22Rv1 (cell line): Measurements from ENCODE around the gene SLC35E1.

ENCODE experiments used
- H3K27ac ChIP-seq: fragments of 450-650 bp; 2 replicates; pipeline ENCODE4 v1.5.1; 2017
- ZFX ChIP-seq: fragments of 450-650 bp; IDR thresholded peaks from 2 replicates; pipeline ENCODE4 v1.6.1; 2017; ENCODE audit warnings: antibody characterized with exemption, borderline replicate concordance
- TF ChIP-seq, protein P1 (sequence below): fragments of 450-650 bp; IDR thresholded peaks from 2 replicates; pipeline ENCODE4 v1.5.1; 2017; ENCODE audit warnings: mild to moderate bottlenecking

SLC35E1 gene

DNA sequence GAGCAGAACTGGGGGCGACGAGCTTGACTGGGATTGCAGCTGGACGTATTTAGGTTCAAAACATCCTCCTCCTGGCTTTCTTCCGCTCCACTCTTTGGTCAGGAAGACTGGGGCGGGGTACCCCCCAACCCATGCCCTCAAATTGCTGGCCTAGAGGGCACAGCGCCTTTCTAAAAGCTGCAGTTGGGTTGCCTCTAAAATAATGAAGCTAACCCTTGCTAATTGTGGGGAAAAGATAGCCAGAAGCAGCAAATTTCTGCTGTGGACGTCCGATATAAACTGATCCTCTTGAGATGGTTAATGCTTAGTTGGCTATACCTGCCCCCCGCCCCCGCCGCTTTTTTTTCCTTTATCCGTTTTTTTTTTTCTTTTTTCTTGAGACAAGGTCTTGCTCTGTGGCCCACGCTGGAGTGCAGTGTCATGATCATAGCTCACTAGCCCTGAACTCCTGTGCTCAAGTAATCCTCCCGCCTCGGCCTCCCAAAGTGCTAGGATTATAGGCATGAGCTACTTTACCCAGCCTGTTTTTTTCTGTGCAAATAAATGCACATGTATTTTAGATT lies 29.2 kb downstream of the SLC35E1 start:
- peak overlapping the region; percentile 70 for H3K27ac ChIP-seq
- TF ChIP-seq, protein P1, sequence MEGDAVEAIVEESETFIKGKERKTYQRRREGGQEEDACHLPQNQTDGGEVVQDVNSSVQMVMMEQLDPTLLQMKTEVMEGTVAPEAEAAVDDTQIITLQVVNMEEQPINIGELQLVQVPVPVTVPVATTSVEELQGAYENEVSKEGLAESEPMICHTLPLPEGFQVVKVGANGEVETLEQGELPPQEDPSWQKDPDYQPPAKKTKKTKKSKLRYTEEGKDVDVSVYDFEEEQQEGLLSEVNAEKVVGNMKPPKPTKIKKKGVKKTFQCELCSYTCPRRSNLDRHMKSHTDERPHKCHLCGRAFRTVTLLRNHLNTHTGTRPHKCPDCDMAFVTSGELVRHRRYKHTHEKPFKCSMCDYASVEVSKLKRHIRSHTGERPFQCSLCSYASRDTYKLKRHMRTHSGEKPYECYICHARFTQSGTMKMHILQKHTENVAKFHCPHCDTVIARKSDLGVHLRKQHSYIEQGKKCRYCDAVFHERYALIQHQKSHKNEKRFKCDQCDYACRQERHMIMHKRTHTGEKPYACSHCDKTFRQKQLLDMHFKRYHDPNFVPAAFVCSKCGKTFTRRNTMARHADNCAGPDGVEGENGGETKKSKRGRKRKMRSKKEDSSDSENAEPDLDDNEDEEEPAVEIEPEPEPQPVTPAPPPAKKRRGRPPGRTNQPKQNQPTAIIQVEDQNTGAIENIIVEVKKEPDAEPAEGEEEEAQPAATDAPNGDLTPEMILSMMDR, result no peak
- TF ChIP-seq ZFX, result no peak

DNA sequence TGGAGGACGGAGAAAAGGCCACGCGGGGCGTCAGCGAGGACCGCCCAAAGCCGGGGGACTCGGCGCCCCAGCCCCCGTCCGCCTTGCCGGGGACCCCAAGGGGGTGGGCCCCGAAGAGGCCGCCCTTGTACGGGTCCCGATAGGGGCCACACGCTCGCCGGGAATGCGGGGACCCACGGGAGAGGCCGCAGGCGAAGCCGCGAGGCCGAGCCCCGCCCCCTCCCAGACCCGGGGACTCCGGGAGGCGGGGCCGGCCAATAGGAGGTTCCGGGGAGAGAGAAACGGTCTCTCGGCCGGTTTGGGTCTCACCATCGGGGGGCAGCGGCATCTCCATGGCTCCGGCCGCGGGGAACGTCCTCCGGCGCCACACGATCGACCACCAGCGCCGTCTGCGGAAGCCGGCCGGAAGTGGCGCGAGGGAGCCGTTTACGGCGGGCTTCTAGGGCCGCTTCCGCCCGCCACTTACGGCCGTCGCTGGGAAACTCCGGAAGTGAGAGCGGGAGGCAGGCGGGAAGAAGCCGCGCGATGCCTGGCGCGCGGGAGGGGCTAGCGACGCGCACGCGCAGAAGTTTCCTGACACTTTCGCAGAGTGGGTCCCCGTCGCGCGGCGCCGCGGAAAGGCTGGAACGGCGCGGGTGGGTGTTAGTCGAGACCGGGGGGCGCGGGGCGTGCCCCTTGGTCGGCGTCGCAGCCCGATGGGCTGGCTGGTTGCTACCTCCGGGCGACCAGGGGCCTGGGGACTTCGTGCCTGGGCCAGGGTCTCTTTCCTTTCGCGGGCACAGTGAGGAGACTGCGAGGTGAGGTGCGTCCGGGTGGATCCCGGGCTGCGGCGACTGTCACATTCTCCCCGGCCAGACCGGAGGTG lies 29.9 kb downstream of the SLC35E1 start, which contains the start of gene CHERP:
TSS of gene CHERP (minus strand) at position 393 of the 865 bp plus-strand sequence. CDS start at position 334, 59 bp downstream.
- H3K27ac ChIP-seq, result peak within 1 kb of the TSS; percentile 70
- TF ChIP-seq, protein P1, result no peak

DNA sequence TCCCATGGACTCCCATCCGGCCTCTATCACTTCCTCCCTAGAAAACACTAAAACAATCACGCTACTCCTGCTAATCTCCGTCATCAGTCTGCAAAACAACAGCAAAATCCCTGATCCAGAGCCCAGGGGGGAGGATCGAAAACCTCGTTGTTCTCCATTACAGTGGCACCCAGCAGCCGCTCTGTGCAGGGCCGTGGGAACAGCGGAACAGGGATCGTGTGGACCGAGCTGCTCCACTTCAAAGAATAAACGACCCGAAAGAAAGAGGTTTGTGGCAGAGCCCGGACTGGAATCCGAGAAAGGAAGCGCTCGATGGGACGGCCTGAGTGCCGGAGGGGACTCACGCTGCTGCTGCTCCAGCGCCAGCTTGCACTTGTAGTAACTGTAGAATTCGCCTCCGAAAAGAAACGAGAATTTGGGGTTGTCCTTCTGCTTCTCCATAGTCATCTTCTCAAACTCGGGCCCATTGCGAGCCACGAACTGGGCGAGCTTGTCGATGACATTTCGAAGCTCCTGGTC lies 30.6 kb downstream of the SLC35E1 start:
- TF ChIP-seq, protein P1, result no peak
- TF ChIP-seq ZFX, result no peak
- peak overlapping the region; percentile 70 for H3K27ac ChIP-seq

DNA sequence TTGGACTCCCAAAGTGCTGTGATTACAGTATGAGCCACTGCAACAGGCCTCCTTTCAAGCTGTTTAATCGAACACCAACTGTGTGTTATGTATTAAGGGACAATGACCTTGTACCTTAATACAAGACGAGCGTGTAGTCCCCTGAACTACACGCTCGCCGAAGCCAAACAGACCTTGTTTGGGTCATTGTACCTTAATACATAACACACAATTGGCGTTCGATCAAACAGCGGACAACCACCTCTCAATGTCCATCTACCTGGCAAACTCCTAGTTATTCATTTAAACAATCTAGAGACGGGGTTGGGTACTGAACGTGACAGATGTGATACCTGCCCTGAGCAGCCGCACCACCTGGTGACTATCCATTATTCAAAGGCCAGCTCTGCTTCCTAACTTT lies 31.3 kb downstream of the SLC35E1 start:
- TF ChIP-seq, protein P1, result no peak
- no peak for TF ChIP-seq ZFX

DNA sequence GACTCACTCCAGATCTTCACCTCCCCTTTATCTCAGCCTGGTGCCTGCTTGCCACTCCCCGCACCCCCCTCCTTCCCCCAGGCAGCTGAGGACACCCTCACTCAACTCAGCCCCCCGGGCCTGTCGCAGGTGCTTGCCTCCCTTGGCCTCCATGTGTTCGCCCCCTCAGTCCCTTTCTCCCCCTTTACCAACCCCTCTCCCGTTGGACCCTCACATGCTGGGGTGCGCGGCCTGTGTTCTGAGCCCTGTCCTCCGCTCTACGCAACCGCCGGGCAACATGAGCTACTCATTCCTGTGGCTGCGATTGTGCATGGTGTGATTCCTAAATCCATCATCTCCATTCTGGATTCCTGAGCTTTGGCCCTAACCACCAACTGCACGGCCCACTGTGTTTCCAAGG lies 35.1 kb downstream of the SLC35E1 start:
- no peak overlapping the region for H3K27ac ChIP-seq
- TF ChIP-seq, protein P1, result no peak
- TF ChIP-seq ZFX, result no peak

More for the DNA sequence above, 31.3 kb downstream of the SLC35E1 start:
- H3K27ac ChIP-seq, result peak overlapping the region; percentile 70; the same call in 1 of the 2 replicates

DNA sequence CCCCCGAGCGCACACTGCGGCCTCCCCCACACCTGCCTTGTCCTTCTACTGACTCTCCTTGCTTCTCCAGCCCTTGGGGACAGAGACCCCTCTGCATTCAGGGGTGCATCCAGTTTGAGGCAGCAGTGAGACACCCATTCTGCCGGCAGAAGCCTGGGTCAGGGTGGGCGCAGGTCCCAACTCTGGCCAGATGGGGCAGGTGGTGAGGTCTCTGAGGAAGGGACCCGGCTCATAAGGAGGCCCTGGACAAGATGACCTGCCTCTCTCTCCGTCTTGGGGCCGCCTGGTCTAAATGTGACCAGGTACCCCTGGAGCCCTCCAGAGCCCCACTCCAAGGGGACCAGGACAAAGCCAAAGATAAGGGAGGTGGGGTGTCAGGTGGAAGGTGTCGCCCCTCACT lies 36.1 kb downstream of the SLC35E1 start:
- no peak overlapping the region for H3K27ac ChIP-seq
- TF ChIP-seq, protein P1, result no peak
- no peak for TF ChIP-seq ZFX

DNA sequence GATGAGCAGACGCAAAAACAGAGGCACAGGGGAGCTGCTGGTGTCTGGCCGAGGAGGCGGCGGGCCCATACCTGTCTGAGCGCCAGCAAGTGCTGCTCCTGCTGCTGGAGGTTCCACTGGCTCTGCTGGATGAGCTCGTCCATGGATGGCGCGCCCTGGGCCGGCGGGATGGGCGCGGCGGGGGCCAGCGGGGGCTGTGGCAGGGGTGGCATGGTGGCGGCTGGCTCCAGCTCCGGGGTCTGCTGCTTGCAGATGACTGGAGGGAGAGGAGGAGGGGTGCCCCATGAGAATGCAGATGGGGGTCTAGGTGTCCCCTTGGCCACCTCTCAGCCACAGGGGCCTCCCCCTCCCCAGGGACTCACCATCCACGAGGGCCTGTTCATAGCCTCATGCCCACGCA lies 36.8 kb downstream of the SLC35E1 start:
- no peak for TF ChIP-seq ZFX
- TF ChIP-seq, protein P1, result no peak
- no peak overlapping the region for H3K27ac ChIP-seq
